Lower leg skin (tissue), 4 donors: ENCODE results near the gene SYT9. TPM values are rescaled to one million over a fixed set of nuclear protein-coding genes. Genes with fewer than 3 reads are reported as not detected.

Source experiments
- DNase-seq, 2 donors: peaks; one replicate each; pipeline ENCODE4 v3.0.0-alpha.2; 2019; ENCODE audit warnings: low spot score in 2 of 2
- H3K4me3 ChIP-seq: fragments of 200-600 bp; sonication (generic); 2 replicates; pipeline ENCODE4 v1.5.1; 2017; ENCODE audit warnings: mild to moderate bottlenecking, low read depth; ENCODE audit not compliant: poor library complexity, severe bottlenecking
- POLR2A ChIP-seq, 2 donors: fragments of 450-650 bp; IDR thresholded peaks; one replicate each; pipeline ENCODE4 v1.6.1; 2016 to 2017; ENCODE audit warnings: antibody characterized with exemption in 2 of 2, mild to moderate bottlenecking in 1 of 2, moderate library complexity in 1 of 2
- WGBS, 2 donors: methylation state at CpG; one replicate each; pipeline ENCODE4 v1.1.5; 2018; 5-methylcytosine and 5-hydroxymethylcytosine counted together
- intact Hi-C: fragments of 100-400 bp; cut with DNase I; formaldehyde crosslinking; loops from one replicate; pipeline ENCODE4 v1.15.0; 2023; ENCODE audit warnings: low total_unique reads
- total RNA-seq, 4 donors: library from RNA; depleted of rRNA; stranded (reverse); fragments of >200 nt; gene quantifications; one replicate each; pipeline ENCODE4 v1.1.0, GENCODE V29; 2016
- TF ChIP-seq, protein P1 (sequence below), 3 donors: fragments of 450-650 bp; IDR thresholded peaks; one replicate each; pipeline ENCODE4 v1.5.1; 2016; ENCODE audit warnings: antibody characterized with exemption in 3 of 3, mild to moderate bottlenecking in 3 of 3, moderate library complexity in 2 of 3

Gene SYT9
- total RNA-seq, 4 donors from 2014 or later: 0.37 to 0.84 (median 0.71) TPM; not detected in 1

DNA sequence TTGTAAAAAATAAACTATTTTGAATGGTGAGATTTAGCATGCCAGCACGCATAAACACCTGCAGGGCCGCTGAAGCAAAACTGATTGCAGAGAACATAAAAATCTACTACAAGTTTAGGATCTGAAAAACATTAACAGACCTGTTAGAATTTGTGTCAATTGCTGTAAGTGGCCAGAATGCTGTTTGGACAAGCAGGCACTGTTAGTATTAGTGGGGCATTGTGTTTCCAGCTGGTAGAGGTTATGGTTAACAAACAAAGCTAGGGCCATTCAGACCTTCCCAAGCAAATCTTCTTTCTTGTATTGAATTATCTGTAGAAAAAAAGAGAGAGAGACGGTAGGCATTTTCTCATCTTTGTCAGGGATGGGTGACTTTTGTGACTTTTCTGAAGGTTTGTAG, 176.0 kb downstream of the SYT9 start:
- H3K4me3 ChIP-seq: no peak overlapping the region
- TF ChIP-seq POLR2A (IDR thresholded peaks at IDR 0.05): no peak
- TF ChIP-seq, protein P1, sequence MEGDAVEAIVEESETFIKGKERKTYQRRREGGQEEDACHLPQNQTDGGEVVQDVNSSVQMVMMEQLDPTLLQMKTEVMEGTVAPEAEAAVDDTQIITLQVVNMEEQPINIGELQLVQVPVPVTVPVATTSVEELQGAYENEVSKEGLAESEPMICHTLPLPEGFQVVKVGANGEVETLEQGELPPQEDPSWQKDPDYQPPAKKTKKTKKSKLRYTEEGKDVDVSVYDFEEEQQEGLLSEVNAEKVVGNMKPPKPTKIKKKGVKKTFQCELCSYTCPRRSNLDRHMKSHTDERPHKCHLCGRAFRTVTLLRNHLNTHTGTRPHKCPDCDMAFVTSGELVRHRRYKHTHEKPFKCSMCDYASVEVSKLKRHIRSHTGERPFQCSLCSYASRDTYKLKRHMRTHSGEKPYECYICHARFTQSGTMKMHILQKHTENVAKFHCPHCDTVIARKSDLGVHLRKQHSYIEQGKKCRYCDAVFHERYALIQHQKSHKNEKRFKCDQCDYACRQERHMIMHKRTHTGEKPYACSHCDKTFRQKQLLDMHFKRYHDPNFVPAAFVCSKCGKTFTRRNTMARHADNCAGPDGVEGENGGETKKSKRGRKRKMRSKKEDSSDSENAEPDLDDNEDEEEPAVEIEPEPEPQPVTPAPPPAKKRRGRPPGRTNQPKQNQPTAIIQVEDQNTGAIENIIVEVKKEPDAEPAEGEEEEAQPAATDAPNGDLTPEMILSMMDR (IDR thresholded peaks at IDR 0.05): no peak
- intact Hi-C loops: no loop called here
- 90 to 92% methylated on average over 3 of the region's 3 CpGs for WGBS, 2 donors
- no peak for DNase-seq

DNA sequence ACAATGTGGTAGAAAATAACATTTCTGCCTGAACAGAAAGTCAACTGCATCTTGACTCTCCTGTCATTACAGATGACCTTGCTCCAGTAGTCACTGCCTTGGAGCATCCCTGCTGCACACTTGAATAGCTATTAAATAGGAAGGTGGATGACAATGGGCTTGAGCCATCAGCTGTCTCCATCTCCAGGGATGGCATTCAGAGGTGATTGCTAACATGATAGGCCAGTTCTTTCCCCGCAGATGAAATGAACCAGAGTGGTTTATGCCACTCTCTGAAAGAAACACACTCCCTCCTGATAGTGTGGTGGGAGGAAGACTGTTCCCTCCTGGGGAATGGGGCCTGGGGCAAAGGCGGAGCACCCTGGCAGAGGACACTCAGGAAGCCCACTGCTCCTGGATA, 176.5 kb downstream of the SYT9 start:
- no peak for DNase-seq
- 88 to 94% methylated on average over 2 of the region's 2 CpGs for WGBS, 2 donors
- TF ChIP-seq POLR2A (IDR thresholded peaks at IDR 0.05): no peak
- TF ChIP-seq, protein P1 (IDR thresholded peaks at IDR 0.05): no peak
- H3K4me3 ChIP-seq: no peak overlapping the region
- intact Hi-C loops: no loop called here

DNA sequence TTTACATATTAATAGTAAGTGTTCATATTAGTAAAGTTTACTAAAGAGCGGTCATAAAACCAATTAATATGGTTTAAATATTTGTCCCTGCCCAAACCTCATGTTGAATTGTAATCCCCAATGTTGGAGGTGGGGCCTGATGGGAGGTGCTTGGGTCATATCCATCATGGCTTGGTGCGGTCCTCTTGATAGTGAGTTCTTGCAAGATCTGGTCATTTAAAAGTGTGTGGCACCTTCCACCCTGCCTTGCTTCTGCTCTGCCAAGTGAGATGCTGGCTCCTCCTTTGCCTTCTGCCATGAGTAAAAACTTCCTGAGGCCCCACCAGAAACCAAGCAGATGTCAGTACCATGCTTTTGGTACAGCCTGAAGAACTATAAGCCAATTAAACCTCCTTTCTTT, 178.8 kb downstream of the SYT9 start:
- intact Hi-C loops: no loop called here
- no peak for DNase-seq
- WGBS, 2 donors: 96 to 99% methylated on average over 2 of the region's 2 CpGs
- TF ChIP-seq POLR2A (IDR thresholded peaks at IDR 0.05): no peak
- TF ChIP-seq, protein P1 (IDR thresholded peaks at IDR 0.05): no peak
- H3K4me3 ChIP-seq: no peak overlapping the region

DNA sequence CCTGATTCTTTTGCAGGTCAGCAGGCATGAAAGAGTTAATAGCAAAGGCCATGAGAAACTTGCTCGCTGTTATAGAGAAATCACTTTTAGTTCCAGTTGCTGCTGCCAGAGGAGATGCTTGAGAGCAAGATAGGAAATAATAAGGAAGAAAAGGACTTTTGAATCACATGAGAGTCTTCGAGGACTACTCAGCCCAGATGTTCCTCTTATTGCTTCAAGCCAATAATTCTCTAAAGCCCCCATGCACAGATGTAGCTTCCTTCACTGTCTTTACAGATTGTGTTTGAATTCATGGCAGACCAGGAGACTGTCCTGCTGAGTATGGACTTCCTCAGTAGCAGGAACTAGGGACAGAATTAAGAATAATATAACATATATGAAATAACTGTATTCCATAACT, 183.5 kb downstream of the SYT9 start:
- H3K4me3 ChIP-seq: no peak overlapping the region
- TF ChIP-seq POLR2A (IDR thresholded peaks at IDR 0.05): no peak
- TF ChIP-seq, protein P1 (IDR thresholded peaks at IDR 0.05): no peak
- intact Hi-C loops: no loop called here
- 27 to 33% methylated on average over 2 of the region's 2 CpGs for WGBS, 2 donors
- no peak for DNase-seq

DNA sequence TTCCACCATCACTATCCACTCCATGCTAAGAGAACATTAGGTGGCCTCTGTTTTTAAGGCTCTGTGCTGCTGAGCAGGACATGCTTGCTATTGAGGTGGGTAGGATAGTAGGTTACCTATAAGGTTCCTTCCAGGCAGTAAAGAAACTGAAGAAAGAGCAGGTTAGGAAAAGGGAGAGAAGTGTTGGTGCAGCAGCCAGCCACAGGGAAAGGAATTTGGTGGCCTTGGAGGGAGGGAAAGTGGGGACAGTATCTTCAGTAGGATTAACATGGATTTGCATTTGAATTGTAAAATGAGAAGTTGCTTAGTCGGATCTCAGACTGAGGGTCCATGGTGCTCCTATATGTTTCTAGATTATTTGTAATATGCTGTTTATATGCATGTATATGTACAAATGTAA, 184.4 kb downstream of the SYT9 start:
- TF ChIP-seq, protein P1 (IDR thresholded peaks at IDR 0.05): no peak
- no peak for TF ChIP-seq POLR2A (IDR thresholded peaks at IDR 0.05)
- intact Hi-C loops: no loop called here
- no peak overlapping the region for H3K4me3 ChIP-seq
- 69 to 80% methylated on average over 1 of the region's 1 CpG for WGBS, 2 donors
- DNase-seq: no peak

DNA sequence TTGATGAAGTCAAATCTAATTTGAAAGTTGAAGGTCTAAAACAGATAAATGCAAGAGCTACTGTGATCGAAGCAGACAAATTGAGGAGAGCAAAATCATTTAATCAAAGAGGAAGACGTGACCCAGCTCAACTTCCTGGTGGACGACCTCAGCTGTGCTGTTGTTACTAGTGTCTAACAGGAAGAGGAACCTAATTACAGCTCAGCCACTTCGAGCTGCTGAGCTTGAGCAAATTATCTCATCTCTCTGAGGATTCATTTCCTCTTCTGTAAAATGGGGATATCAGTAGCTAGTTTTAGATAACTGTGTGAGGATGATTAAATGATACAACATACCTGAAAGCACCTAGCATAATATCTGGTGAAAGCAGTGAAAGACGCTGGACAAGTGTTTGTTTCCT, 185.0 kb downstream of the SYT9 start:
- intact Hi-C loops: no loop called here

More for the DNA sequence above, 185.0 kb downstream of the SYT9 start:
- no peak overlapping the region for H3K4me3 ChIP-seq
- TF ChIP-seq, protein P1 (IDR thresholded peaks at IDR 0.05): no peak
- TF ChIP-seq POLR2A (IDR thresholded peaks at IDR 0.05): no peak
- 42 to 45% methylated on average over 5 of the region's 5 CpGs for WGBS, 2 donors
- DNase-seq: no peak
